ENCODE results near the gene CD48. TPM values are rescaled to one million over a fixed set of nuclear protein-coding genes. Genes with fewer than 3 reads are reported as not detected.

Gene CD48
- total and polyA plus RNA-seq, 2 experiments from 2014 or later = 0.30 TPM; not detected in 1

GRCh38 chr1:160630523-160631451 is 80.8 kb downstream of the CD48 start:
- peak overlapping the region; percentile 45 for H3K27ac ChIP-seq

GRCh38 chr1:160629286-160630210 is 82.1 kb downstream of the CD48 start:
- no peaks in the 10 kb centered on the region for H3K36me3 ChIP-seq (replicated peaks; ENCODE audit: insufficient read depth, low read depth)
- no peaks in the 10 kb centered on the region for H3K9me2 ChIP-seq (replicated peaks; ENCODE audit: insufficient read depth)
- TF ChIP-seq EZH2 (IDR thresholded peaks at IDR 0.05; ENCODE audit: borderline replicate concordance) (no peak), CTCF (IDR thresholded peaks at IDR 0.05; ENCODE audit: poor library complexity) (no peak)
- peak overlapping the region; percentile 45 for H3K27ac ChIP-seq
- no peak overlapping the region for H3K4me2 ChIP-seq
- no peaks in the 10 kb centered on the region for H4K20me1 ChIP-seq (ENCODE audit: insufficient read depth, poor library complexity, severe bottlenecking)
- H2AFZ ChIP-seq = no peak overlapping the region
- no peaks in the 10 kb centered on the region for H3K79me2 ChIP-seq
- no peaks in the 10 kb centered on the region for H3K9me3 ChIP-seq (ENCODE audit: low read depth)
- no peak overlapping the region for H3K4me3 ChIP-seq
- no peaks in the 10 kb centered on the region for H3K27me3 ChIP-seq
- peaks cover 16% of the 10 kb centered on the region for H3K4me1 ChIP-seq (ENCODE audit: insufficient read depth)
- DNase-seq (ENCODE audit: low spot score) = peak; percentile 42
- WGBS (ENCODE audit: low lambda C conversion rate, missing lambda C conversion rate) = 75% methylated on average over 19 of the region's 19 CpGs

More at GRCh38 chr1:160630523-160631451, 80.8 kb downstream of the CD48 start:
- WGBS (ENCODE audit: low lambda C conversion rate, missing lambda C conversion rate) = 37% methylated on average over 9 of the region's 9 CpGs
- Histone ChIP-seq H3K4me1 (ENCODE audit: insufficient read depth) (peaks cover 16% of the 10 kb centered on the region), H3K79me2 (no peaks in the 10 kb centered on the region), H3K27me3 (no peaks in the 10 kb centered on the region), H3K4me2 (peak overlapping the region; percentile 2), H3K36me3 (replicated peaks; ENCODE audit: insufficient read depth, low read depth) (no peaks in the 10 kb centered on the region), H3K9me3 (ENCODE audit: low read depth) (no peaks in the 10 kb centered on the region), H2AFZ (no peak overlapping the region), H4K20me1 (ENCODE audit: insufficient read depth, poor library complexity, severe bottlenecking) (no peaks in the 10 kb centered on the region), H3K9me2 (replicated peaks; ENCODE audit: insufficient read depth) (no peaks in the 10 kb centered on the region), H3K4me3 (no peak overlapping the region)
- no peak for TF ChIP-seq CTCF (IDR thresholded peaks at IDR 0.05; ENCODE audit: poor library complexity)
- no peak for TF ChIP-seq EZH2 (IDR thresholded peaks at IDR 0.05; ENCODE audit: borderline replicate concordance)
- TF ChIP-seq EZH2phosphoT487 (IDR thresholded peaks at IDR 0.05; ENCODE audit: low read depth, severe bottlenecking, unreplicated experiment) = no peak
- no peak for DNase-seq (ENCODE audit: low spot score)

- no peaks in the 10 kb centered on the region for H3K9me3 ChIP-seq (ENCODE audit: low read depth)
- no peaks in the 10 kb centered on the region for H3K27me3 ChIP-seq
- no peak for DNase-seq (ENCODE audit: low spot score)
- peaks cover 16% of the 10 kb centered on the region for H3K4me1 ChIP-seq (ENCODE audit: insufficient read depth)
- TF ChIP-seq CTCF (IDR thresholded peaks at IDR 0.05; ENCODE audit: poor library complexity) (no peak), EZH2phosphoT487 (IDR thresholded peaks at IDR 0.05; ENCODE audit: low read depth, severe bottlenecking, unreplicated experiment) (no peak), EZH2 (IDR thresholded peaks at IDR 0.05; ENCODE audit: borderline replicate concordance) (no peak)
- no peaks in the 10 kb centered on the region for H3K79me2 ChIP-seq
- no peaks in the 10 kb centered on the region for H4K20me1 ChIP-seq (ENCODE audit: insufficient read depth, poor library complexity, severe bottlenecking)
- no peak overlapping the region for H3K4me2 ChIP-seq
- H3K36me3 ChIP-seq (replicated peaks; ENCODE audit: insufficient read depth, low read depth) = no peaks in the 10 kb centered on the region
- H3K27ac ChIP-seq = no peak overlapping the region
- H2AFZ ChIP-seq = no peak overlapping the region
- no peaks in the 10 kb centered on the region for H3K9me2 ChIP-seq (replicated peaks; ENCODE audit: insufficient read depth)
- 50% methylated on average over 8 of the region's 8 CpGs for WGBS (ENCODE audit: low lambda C conversion rate, missing lambda C conversion rate)
- H3K4me3 ChIP-seq = no peak overlapping the region
These were observed 82.8 kb downstream of the CD48 start for GRCh38 chr1:160628799-160629263.

Other genes starting within 250 kb of the CD48 start
- not detected in 2 replicates for gene SLAMF6, start 188.6 kb downstream of the CD48 start, total RNA-seq
- not detected in 2 replicates for gene SLAMF6, start 188.6 kb downstream of the CD48 start, polyA plus RNA-seq
- 0.23 and 0.60 TPM in 2 replicates for gene CD84, start 132.3 kb downstream of the CD48 start, total RNA-seq
- gene CD84, start 132.3 kb downstream of the CD48 start, polyA plus RNA-seq = 0.74 TPM in 1 of 2 replicates, not detected in the other
- gene SLAMF1, start 64.8 kb downstream of the CD48 start, total RNA-seq = 0.20 and 1.2 TPM in 2 replicates
- gene SLAMF1, start 64.8 kb downstream of the CD48 start, polyA plus RNA-seq = 2.1 and 2.3 TPM in 2 replicates
- 0.07 TPM in 1 of 2 replicates, not detected in the other for gene SLAMF7, start 27.4 kb upstream of the CD48 start, total RNA-seq
- not detected in 2 replicates for gene SLAMF7, start 27.4 kb upstream of the CD48 start, polyA plus RNA-seq
- gene LY9, start 84.4 kb upstream of the CD48 start, total RNA-seq = not detected in 2 replicates
- not detected in 2 replicates for gene LY9, start 84.4 kb upstream of the CD48 start, polyA plus RNA-seq
- gene CD244, start 151.1 kb upstream of the CD48 start, total RNA-seq = 0.47 and 0.48 TPM in 2 replicates
- gene CD244, start 151.1 kb upstream of the CD48 start, polyA plus RNA-seq = 1.1 and 1.2 TPM in 2 replicates
- gene ITLN1, start 173.4 kb upstream of the CD48 start, total RNA-seq = 9.0 and 11.3 TPM in 2 replicates
- gene ITLN1, start 173.4 kb upstream of the CD48 start, polyA plus RNA-seq = 7.4 and 34.9 TPM in 2 replicates
- gene ITLN2, start 243.0 kb upstream of the CD48 start, total RNA-seq = 1.3 and 1.4 TPM in 2 replicates
- 1.7 and 3.6 TPM in 2 replicates for gene ITLN2, start 243.0 kb upstream of the CD48 start, polyA plus RNA-seq